Measurements from ENCODE around the gene DCAF5. TPM values are rescaled to one million over a fixed set of nuclear protein-coding genes. Genes with fewer than 3 reads are reported as not detected.

The DCAF5 gene
- total RNA-seq, 1 experiment from 2014 or later, result 22.0 TPM

DNA sequence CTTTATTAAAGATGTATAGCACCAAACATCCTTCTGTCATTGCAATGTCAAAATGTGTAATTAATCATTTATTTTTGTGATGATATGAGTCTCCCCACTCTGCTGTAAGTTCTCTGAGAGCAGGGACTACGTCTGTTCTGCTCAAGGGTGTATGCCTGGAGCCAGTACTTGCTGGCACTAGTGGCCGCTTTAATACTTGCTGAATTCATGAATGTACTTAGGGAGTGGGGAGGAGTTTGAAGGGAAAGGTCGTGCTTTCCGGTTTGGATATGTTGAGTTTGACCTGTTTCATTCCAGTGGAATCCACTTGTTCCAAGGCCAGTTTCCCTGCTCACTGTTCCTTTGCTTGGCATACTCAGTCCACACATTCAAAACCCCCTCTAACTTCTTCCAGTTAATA is 1.9 kb upstream of the DCAF5 start:
- CTCF ChIA-PET, result no interaction called here
- no peaks in the 10 kb centered on the region for H3K36me3 ChIP-seq (ENCODE audit: insufficient read depth, low read length, poor library complexity, severe bottlenecking)
- H3K27ac ChIP-seq (ENCODE audit: low read depth, low read length, poor library complexity, severe bottlenecking), result no peak overlapping the region
- DNase-seq (ENCODE audit: low spot score), result peak; percentile 50
- H3K4me1 ChIP-seq (ENCODE audit: insufficient read depth, low read length, poor library complexity, severe bottlenecking), result no peaks in the 10 kb centered on the region
- peaks cover 29% of the 10 kb centered on the region for H3K27me3 ChIP-seq (replicated peaks; ENCODE audit: insufficient read depth, low read depth, low read length, poor library complexity)
- H3K9me3 ChIP-seq (ENCODE audit: low read depth, low read length, poor library complexity, severe bottlenecking), result no peaks in the 10 kb centered on the region
- POLR2A ChIA-PET (ENCODE audit: low non-redundant PET), result no interaction called here
- intact Hi-C loops (cut with micrococcal nuclease; ENCODE audit: unreplicated experiment), result loop anchor here (5.0 kb wide), 1 partner anchor 88 kb away; no protein-coding TSS in a partner anchor
- TF ChIP-seq EZH2 (IDR thresholded peaks at IDR 0.05; ENCODE audit: borderline replicate concordance, low read depth, low read length, poor library complexity, severe bottlenecking), result no peak
- TF ChIP-seq, protein P1, sequence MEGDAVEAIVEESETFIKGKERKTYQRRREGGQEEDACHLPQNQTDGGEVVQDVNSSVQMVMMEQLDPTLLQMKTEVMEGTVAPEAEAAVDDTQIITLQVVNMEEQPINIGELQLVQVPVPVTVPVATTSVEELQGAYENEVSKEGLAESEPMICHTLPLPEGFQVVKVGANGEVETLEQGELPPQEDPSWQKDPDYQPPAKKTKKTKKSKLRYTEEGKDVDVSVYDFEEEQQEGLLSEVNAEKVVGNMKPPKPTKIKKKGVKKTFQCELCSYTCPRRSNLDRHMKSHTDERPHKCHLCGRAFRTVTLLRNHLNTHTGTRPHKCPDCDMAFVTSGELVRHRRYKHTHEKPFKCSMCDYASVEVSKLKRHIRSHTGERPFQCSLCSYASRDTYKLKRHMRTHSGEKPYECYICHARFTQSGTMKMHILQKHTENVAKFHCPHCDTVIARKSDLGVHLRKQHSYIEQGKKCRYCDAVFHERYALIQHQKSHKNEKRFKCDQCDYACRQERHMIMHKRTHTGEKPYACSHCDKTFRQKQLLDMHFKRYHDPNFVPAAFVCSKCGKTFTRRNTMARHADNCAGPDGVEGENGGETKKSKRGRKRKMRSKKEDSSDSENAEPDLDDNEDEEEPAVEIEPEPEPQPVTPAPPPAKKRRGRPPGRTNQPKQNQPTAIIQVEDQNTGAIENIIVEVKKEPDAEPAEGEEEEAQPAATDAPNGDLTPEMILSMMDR (conservative IDR thresholded peaks at IDR 0.05; ENCODE audit: low read depth, low read length), result no peak
- BruUV-seq (replicated peaks), result no TSS peak
- no peak overlapping the region for H3K4me3 ChIP-seq (ENCODE audit: low read depth, low read length, poor library complexity, severe bottlenecking)

DNA sequence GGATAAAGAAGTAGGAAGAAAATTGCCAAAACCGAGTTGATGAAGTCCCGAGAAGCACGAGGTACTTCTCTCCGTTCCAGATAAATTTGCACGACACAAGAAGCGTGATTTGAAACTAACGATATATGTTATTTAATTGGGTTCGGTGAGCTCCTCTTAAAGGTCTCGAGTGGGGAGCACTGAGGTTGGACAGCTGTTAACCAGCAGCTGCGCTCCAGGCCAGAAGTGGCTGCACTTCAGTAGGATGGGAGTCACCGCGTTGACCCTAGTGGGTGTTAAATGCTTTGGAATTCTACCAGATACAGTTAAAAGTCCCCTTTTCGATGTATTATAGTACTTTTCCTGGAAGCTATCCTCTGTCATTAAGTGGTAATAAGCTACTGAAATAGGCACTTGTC is 953 bp upstream of the DCAF5 start:
- intact Hi-C loops (cut with micrococcal nuclease; ENCODE audit: unreplicated experiment), result loop anchor here (5.0 kb wide), 1 partner anchor 88 kb away; no protein-coding TSS in a partner anchor
- BruUV-seq (replicated peaks), result no TSS peak
- H3K27ac ChIP-seq (ENCODE audit: low read depth, low read length, poor library complexity, severe bottlenecking), result no peak overlapping the region
- H3K27me3 ChIP-seq (replicated peaks; ENCODE audit: insufficient read depth, low read depth, low read length, poor library complexity), result peaks cover 20% of the 10 kb centered on the region
- no peaks in the 10 kb centered on the region for H3K4me1 ChIP-seq (ENCODE audit: insufficient read depth, low read length, poor library complexity, severe bottlenecking)
- no peak for DNase-seq (ENCODE audit: low spot score)
- peak overlapping the region; percentile 70 for H3K4me3 ChIP-seq (ENCODE audit: low read depth, low read length, poor library complexity, severe bottlenecking)
- H3K36me3 ChIP-seq (ENCODE audit: insufficient read depth, low read length, poor library complexity, severe bottlenecking), result no peaks in the 10 kb centered on the region
- TF ChIP-seq, protein P1 (conservative IDR thresholded peaks at IDR 0.05; ENCODE audit: low read depth, low read length), result no peak
- TF ChIP-seq EZH2 (IDR thresholded peaks at IDR 0.05; ENCODE audit: borderline replicate concordance, low read depth, low read length, poor library complexity, severe bottlenecking), result no peak
- no peaks in the 10 kb centered on the region for H3K9me3 ChIP-seq (ENCODE audit: low read depth, low read length, poor library complexity, severe bottlenecking)
- CTCF ChIA-PET, result no interaction called here
- POLR2A ChIA-PET (ENCODE audit: low non-redundant PET), result no interaction called here

DNA sequence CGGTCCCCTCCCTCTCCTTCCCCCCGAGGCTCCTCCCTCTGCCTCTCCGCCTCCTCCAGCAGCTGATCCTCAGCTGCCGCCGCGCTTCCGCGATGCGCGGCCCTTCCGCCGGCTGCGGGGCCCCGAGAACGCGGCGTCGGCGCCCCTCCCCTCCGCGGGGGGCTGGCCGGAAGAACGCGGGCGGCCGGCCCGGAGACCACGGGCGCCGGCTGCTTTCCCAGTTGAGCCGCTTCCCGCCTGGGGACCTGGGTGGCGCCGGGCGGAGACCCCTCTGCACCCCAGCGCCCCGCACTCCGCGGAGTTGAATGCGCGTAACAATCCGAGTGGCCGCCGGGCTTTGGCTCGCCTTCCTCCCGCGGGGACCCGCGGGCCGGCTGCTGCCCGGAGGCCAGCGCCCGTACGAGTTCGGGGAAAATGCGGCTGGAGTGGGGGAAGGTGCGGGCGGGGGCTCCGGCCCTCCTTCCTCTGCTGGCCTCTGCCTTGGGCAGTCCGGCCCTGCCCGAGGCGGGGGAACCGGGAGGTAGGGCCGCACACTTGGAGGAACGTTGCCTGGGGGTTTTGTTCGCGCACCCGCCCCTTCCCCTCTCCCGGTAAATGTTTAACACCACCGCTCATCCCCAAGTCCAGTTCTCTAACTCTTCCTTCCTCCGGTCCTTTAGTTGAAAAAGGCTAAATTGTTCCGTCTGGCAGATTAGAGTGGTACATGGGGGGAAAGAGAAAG is 393 bp upstream of the DCAF5 start:
- H3K27me3 ChIP-seq (replicated peaks; ENCODE audit: insufficient read depth, low read depth, low read length, poor library complexity), result peaks cover 19% of the 10 kb centered on the region
- BruUV-seq (replicated peaks), result no TSS peak
- no peaks in the 10 kb centered on the region for H3K4me1 ChIP-seq (ENCODE audit: insufficient read depth, low read length, poor library complexity, severe bottlenecking)
- ChIA-PET POLR2A (ENCODE audit: low non-redundant PET) (interaction anchor here (0.7 kb wide), 1 partner anchor 771 kb away, joined by 13 read pairs; no protein-coding TSS in a partner anchor), CTCF (no interaction called here)
- H3K27ac ChIP-seq (ENCODE audit: low read depth, low read length, poor library complexity, severe bottlenecking), result no peak overlapping the region
- intact Hi-C loops (cut with micrococcal nuclease; ENCODE audit: unreplicated experiment), result loop anchor here (5.0 kb wide), 1 partner anchor 89 kb away; no protein-coding TSS in a partner anchor
- no peaks in the 10 kb centered on the region for H3K36me3 ChIP-seq (ENCODE audit: insufficient read depth, low read length, poor library complexity, severe bottlenecking)
- H3K4me3 ChIP-seq (ENCODE audit: low read depth, low read length, poor library complexity, severe bottlenecking), result peak overlapping the region; percentile 70
- TF ChIP-seq EZH2 (IDR thresholded peaks at IDR 0.05; ENCODE audit: borderline replicate concordance, low read depth, low read length, poor library complexity, severe bottlenecking), result no peak
- TF ChIP-seq, protein P1 (conservative IDR thresholded peaks at IDR 0.05; ENCODE audit: low read depth, low read length), result no peak
- no peaks in the 10 kb centered on the region for H3K9me3 ChIP-seq (ENCODE audit: low read depth, low read length, poor library complexity, severe bottlenecking)
- DNase-seq (ENCODE audit: low spot score), result no peak

Measured in A673 (cell line).